Esophagus squamous epithelium (tissue), 4 donors: ENCODE measurements around the gene ST6GALNAC3.
"Not testable (repeated sequence)": the region's sequence is repeated elsewhere in the genome, so short reads cannot be mapped to it uniquely, and the experiment has no call there.

Source experiments
- CTCF ChIP-seq, 6 experiments: fragments of 450-650 bp in 4 of 6; fragments of 200-600 bp in 2 of 6; sonication (generic) in 2 of 6; IDR thresholded peaks; one replicate each; pipeline ENCODE4 v1.5.1; 2016 to 2019; ENCODE audit warnings: antibody characterized with exemption in 6 of 6, mild to moderate bottlenecking in 4 of 6, moderate library complexity in 4 of 6
- POLR2A ChIP-seq, 4 donors: fragments of 450-650 bp; IDR thresholded peaks; one replicate each; pipeline ENCODE4 v1.6.1; 2017; ENCODE audit warnings: antibody characterized with exemption in 4 of 4, mild to moderate bottlenecking in 4 of 4, moderate library complexity in 3 of 4

GRCh38 chr1:76112321-76112720 is 37.8 kb downstream of the ST6GALNAC3 start:
- TF ChIP-seq CTCF, POLR2A (IDR thresholded peaks at IDR 0.05): not testable (repeated sequence)
